Kidney epithelial cell (primary cell): Measurements from ENCODE around the gene ZNF831. TPM values are rescaled to one million over a fixed set of nuclear protein-coding genes. Genes with fewer than 3 reads are reported as not detected.

Experiments used
- DNase-seq: peaks from one replicate; pipeline ENCODE4 v3.0.0-alpha.2; 2010; ENCODE audit warnings: low read depth
- H3K27me3 ChIP-seq: 2 replicates; pipeline ENCODE4 v1.6.0; 2011; ENCODE audit warnings: low read length; ENCODE audit not compliant: control insufficient read depth, insufficient read depth
- H3K36me3 ChIP-seq: 2 replicates; pipeline ENCODE4 v1.5.1; 2011; ENCODE audit warnings: low read length; ENCODE audit not compliant: control insufficient read depth, insufficient read depth
- H3K4me3 ChIP-seq: 2 replicates; pipeline ENCODE4 v1.5.1; 2011; ENCODE audit warnings: low read depth, mild to moderate bottlenecking, control low read depth, low read length
- total RNA-seq: library from RNA; depleted of rRNA; stranded (reverse); fragments of >200 nt; gene quantifications from 2 replicates; pipeline ENCODE4 v1.2.3, GENCODE V29; 2015
- TF ChIP-seq, protein P1 (sequence below): IDR thresholded peaks from 2 replicates; pipeline ENCODE4 v1.5.1; 2011; ENCODE audit warnings: mild to moderate bottlenecking, moderate library complexity, low read length, control low read depth, inconsistent platforms; ENCODE audit not compliant: insufficient read depth, poor library complexity, severe bottlenecking

The ZNF831 gene
- total RNA-seq, 1 donor from 2014 or later: not detected

DNA sequence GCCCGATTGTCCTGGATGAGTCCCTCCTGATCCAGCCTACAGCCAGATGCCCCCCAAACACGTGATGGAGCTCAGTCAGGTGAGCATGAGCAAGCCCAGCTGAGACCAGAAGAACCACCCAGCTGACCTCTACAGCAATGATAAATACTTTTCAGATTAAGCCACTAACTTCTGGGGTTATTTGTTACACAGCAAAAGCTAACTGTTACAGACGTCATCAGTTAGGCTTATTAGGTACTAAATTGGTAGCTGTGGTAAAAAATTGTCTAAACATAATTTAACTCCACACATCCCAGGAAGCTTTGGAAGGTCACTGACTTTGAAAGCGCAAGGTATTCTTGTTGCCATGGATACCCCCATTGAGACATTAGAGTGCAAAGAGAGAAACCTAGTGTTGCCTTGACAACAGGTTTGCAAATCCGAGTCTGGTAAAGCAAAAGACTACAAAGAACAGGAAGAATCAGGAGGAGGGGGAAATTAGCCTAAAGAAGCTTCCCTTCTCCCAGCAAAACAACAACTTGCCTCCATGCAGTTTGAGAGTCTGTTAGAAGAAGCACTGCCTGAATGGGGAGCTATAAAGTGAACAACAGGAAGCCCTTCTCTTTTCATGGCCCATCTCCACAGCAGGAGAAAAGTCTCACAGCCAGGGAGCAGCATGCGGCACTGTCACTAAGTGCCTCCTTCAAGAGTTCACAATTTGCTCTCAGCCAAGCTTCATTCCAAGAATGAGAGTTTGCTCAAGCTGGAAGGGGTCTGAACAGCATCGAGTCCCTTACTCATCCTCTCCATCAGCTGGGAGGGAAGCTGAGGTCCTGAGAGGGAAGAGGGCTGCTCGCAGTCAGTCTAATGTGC lies 41.7 kb upstream of the ZNF831 start:
- TF ChIP-seq, protein P1, sequence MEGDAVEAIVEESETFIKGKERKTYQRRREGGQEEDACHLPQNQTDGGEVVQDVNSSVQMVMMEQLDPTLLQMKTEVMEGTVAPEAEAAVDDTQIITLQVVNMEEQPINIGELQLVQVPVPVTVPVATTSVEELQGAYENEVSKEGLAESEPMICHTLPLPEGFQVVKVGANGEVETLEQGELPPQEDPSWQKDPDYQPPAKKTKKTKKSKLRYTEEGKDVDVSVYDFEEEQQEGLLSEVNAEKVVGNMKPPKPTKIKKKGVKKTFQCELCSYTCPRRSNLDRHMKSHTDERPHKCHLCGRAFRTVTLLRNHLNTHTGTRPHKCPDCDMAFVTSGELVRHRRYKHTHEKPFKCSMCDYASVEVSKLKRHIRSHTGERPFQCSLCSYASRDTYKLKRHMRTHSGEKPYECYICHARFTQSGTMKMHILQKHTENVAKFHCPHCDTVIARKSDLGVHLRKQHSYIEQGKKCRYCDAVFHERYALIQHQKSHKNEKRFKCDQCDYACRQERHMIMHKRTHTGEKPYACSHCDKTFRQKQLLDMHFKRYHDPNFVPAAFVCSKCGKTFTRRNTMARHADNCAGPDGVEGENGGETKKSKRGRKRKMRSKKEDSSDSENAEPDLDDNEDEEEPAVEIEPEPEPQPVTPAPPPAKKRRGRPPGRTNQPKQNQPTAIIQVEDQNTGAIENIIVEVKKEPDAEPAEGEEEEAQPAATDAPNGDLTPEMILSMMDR: no peak
- DNase-seq: no peak
- H3K27me3 ChIP-seq: no peaks in the 10 kb centered on the region
- H3K4me3 ChIP-seq: no peak overlapping the region
- no peaks in the 10 kb centered on the region for H3K36me3 ChIP-seq

DNA sequence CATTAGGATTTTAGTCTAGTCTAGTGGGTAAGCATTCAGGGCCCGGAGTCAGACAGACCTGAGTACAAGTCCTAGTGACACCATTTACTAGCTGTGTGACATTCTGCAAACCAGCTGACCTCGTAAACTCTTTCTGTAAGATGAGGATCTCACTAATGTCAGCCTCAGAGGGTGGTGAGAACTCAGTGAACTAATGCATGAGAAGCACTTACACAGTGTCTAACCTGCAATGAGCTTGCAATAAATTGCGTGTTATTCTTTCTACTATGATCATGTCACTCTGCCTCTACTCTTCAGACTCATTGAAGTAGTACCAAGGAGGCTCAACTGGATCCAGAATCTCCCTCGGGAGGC lies 41.1 kb upstream of the ZNF831 start:
- Histone ChIP-seq H3K36me3 (no peaks in the 10 kb centered on the region), H3K4me3 (no peak overlapping the region), H3K27me3 (no peaks in the 10 kb centered on the region)
- no peak for DNase-seq
- TF ChIP-seq, protein P1: no peak

DNA sequence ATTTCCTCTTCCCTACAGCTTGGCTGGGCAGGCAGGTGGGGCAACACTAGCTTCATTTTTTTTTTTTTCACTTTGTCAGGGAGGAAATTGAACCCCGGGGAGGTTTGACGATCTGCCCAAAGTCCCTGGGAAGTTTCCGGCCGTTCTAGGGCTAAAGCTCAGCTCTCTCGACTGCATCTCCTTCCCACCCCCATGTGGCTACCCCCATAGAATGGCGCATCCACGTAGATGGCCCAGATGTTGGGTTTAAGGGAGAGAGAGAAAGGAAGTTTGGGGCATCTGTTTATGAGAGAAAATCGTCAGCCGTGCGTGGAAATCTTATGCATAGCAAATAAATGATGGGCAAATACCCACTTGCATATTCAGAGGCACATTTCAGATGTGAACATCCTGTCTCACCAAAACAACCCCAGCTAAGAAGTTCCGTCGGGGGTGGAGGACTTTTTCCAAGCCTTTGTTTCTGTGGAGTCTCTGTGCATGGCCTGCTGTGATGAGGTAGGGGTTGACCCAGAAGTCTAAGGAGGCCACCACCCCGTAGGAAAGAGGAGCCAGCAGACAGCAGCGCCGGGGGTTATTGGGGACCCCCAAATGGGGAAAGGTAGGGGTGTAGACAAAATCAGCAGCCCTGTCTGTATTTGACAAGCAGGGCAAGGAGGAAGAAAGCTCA lies 40.5 kb upstream of the ZNF831 start:
- DNase-seq: no peak
- Histone ChIP-seq H3K4me3 (no peak overlapping the region), H3K36me3 (no peaks in the 10 kb centered on the region), H3K27me3 (no peaks in the 10 kb centered on the region)
- TF ChIP-seq, protein P1: no peak

DNA sequence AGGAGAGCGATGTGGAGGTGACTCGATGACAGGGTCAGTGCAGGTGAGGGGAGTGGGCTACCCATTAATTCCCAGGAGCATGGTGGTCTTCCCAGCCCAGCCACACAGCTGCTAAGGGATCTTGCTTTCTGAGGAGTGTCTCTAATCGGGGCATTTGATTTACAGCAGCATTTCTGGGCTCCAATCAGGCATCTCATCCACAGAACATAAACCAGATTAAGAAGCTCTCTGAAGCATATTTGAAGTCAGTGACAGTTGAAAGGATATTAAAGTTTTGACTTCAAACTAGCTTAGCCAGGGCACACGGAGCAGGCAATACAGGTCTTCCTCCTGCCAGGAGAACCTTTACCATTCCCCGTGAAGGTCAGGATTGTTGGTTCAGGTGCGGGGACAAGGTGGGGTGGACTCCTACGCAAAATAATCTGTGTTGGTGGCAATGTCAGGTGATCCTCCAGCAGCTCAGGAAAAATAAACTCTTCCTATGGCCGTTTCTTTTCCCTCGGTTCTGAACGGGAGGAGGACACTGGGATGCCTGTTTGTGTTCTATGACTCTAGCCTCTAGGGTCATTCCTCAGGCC lies 39.9 kb upstream of the ZNF831 start:
- H3K36me3 ChIP-seq: no peaks in the 10 kb centered on the region
- H3K27me3 ChIP-seq: no peaks in the 10 kb centered on the region
- TF ChIP-seq, protein P1: no peak
- no peak for DNase-seq
- H3K4me3 ChIP-seq: no peak overlapping the region

DNA sequence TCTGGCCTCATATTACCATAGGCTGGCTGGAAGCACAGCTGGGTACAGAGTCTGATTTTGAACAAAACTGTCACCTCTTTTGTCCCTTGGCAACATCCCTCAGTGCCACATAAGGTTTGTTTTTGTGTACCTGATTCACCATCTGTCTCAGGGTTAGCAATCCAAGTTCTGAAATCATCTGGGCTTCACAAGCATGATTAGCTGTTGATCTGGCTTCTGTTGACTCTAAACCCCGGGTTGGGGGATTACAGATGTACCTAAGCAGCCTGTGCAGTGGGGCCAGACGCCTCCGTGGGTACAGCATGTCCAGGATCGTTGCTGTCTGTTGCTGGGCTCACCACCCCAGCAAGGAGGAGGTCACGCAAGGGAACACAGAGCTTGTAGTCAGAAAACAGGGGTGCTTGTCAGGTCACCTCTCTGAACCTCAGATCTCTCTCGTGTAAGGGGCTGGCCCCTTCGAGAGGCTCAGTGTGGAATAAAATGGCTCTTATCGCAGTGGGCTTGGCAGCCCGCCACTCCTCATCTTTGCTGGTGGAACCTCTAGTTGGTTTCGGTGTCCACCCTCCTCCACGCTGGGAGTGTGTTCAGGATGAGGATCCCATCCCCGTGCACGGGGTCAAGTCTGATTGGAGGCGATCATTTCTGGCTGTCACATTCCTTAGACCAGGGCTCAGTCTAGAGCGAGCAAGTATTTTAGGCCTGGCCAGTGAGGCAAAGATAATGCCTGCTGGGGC lies 39.2 kb upstream of the ZNF831 start:
- TF ChIP-seq, protein P1: no peak
- H3K4me3 ChIP-seq: no peak overlapping the region
- no peaks in the 10 kb centered on the region for H3K36me3 ChIP-seq
- no peak for DNase-seq
- H3K27me3 ChIP-seq: no peaks in the 10 kb centered on the region
